ENCODE data around the gene STK11. TPM values are rescaled to one million over a fixed set of nuclear protein-coding genes. Genes with fewer than 3 reads are reported as not detected.

Gene STK11
- total and polyA plus RNA-seq, 2 experiments from 2014 or later = 19.4 to 96.5 TPM

- H3K4me3 Mint-ChIP-seq = no peak overlapping the region
- Histone ChIP-seq H3K27ac (ENCODE audit: low read depth) (no peak overlapping the region), H3K27me3 (ENCODE audit: insufficient read depth) (no peaks in the 10 kb centered on the region), H3K9me2 (ENCODE audit: insufficient read depth) (no peaks in the 10 kb centered on the region), H3K4me2 (no peak overlapping the region), H4K20me1 (replicated peaks; ENCODE audit: insufficient read depth) (no peaks in the 10 kb centered on the region; the same call in 1 of the 2 replicates), H3K36me3 (ENCODE audit: insufficient read depth) (no peaks in the 10 kb centered on the region), H2AFZ (no peak overlapping the region), H3F3A (replicated peaks; ENCODE audit: low read depth) (peaks cover 33% of the 10 kb centered on the region; the same call in 1 of the 2 replicates), H3K4me3 (no peak overlapping the region), H3K4me1 (ENCODE audit: insufficient read depth) (no peaks in the 10 kb centered on the region), H3K79me2 (replicated peaks; ENCODE audit: insufficient read depth) (0 out of 2 replicates have a peak, but pooled peaks cover 6% of the 10 kb centered on the region)
- ATAC-seq (no peak), DNase-seq (ENCODE audit: low spot score) (no peak)
- TF ChIP-seq NANOG (IDR thresholded peaks at IDR 0.05; ENCODE audit: borderline replicate concordance) (no peak), STAT1 (IDR thresholded peaks at IDR 0.05; ENCODE audit: unreplicated experiment) (no peak), ETS1 (IDR thresholded peaks at IDR 0.05) (no peak), EZH2phosphoT487 (IDR thresholded peaks at IDR 0.05; ENCODE audit: unreplicated experiment) (no peak), REST (IDR thresholded peaks at IDR 0.05; ENCODE audit: unreplicated experiment) (no peak), EZH2 (IDR thresholded peaks at IDR 0.05; ENCODE audit: low read depth, unreplicated experiment) (no peak), ZNF114 (CRISPR knock-in tag; IDR thresholded peaks at IDR 0.05) (no peak), CREB1 (CRISPR knock-in tag; IDR thresholded peaks at IDR 0.05; ENCODE audit: low read depth) (no peak), CTCF (conservative IDR thresholded peaks at IDR 0.05; ENCODE audit: low read depth in 2 of 2) (no peak), POLR2AphosphoS5 (IDR thresholded peaks at IDR 0.05; ENCODE audit: low read depth) (no peak), JUNB (IDR thresholded peaks at IDR 0.05; ENCODE audit: unreplicated experiment) (no peak), ZNF462 (CRISPR knock-in tag; IDR thresholded peaks at IDR 0.05) (no peak), ZNF331 (CRISPR knock-in tag; IDR thresholded peaks at IDR 0.05; ENCODE audit: low read depth) (no peak)
- peaks cover 4% of the 10 kb centered on the region; the same call in 2 of the 3 replicates for H3K36me3 Mint-ChIP-seq (ENCODE audit: low read depth)
- peaks cover 7% of the 10 kb centered on the region for H3K27me3 Mint-ChIP-seq (ENCODE audit: insufficient read depth, low read depth, poor library complexity)
- H3K9me3 Mint-ChIP-seq = no peaks in the 10 kb centered on the region
- no peaks in the 10 kb centered on the region for H3K4me1 Mint-ChIP-seq
- no peak overlapping the region; the same call in 1 of the 2 replicates for H3K27ac Mint-ChIP-seq
These were observed 20.1 kb downstream of the STK11 start for GRCh38 chr19:1225440-1226226.

All from GM23338 (cell line).